ENCODE measurements around the gene ZNF526.

- TF ChIP-seq CTCF (IDR thresholded peaks at IDR 0.05) (no peak), EZH2 (IDR thresholded peaks at IDR 0.05; ENCODE audit: borderline replicate concordance, insufficient read depth, low read depth, low read length, poor library complexity, severe bottlenecking) (no peak)
These were observed 15.4 kb upstream of the ZNF526 start for GRCh38 chr19:42204664-42205063.

Measured in B cell (primary cell).